ENCODE measurements around the gene IFNL4. TPM values are rescaled to one million over a fixed set of nuclear protein-coding genes. Genes with fewer than 3 reads are reported as not detected.
"Not testable (repeated sequence)": the region's sequence is repeated elsewhere in the genome, so short reads cannot be mapped to it uniquely, and the experiment has no call there.

IFNL4 gene
- total RNA-seq, 1 donor from 2014 or later: not detected

- not testable (repeated sequence) for H3K27ac Mint-ChIP-seq (ENCODE audit: unreplicated experiment); H4K20me1 ChIP-seq (ENCODE audit: insufficient read depth, low read length); H3K4me2 ChIP-seq (ENCODE audit: low read length); H3K27ac ChIP-seq (ENCODE audit: low read depth, low read length); FAIRE-seq; H3K4me3 ChIP-seq (ENCODE audit: insufficient read depth, low read depth, low read length); H3K79me2 ChIP-seq (ENCODE audit: insufficient read depth, low read length); H3K4me1 Mint-ChIP-seq (ENCODE audit: low read depth, unreplicated experiment); H3K36me3 ChIP-seq (ENCODE audit: insufficient read depth, low read length); H3K4me3 Mint-ChIP-seq (ENCODE audit: unreplicated experiment); DNase-seq (ENCODE audit: low read depth); H3K9ac ChIP-seq (ENCODE audit: low read length); H2AFZ ChIP-seq (ENCODE audit: low read depth, low read length); H3K4me1 ChIP-seq (ENCODE audit: insufficient read depth, low read length); H3K9me3 Mint-ChIP-seq (ENCODE audit: unreplicated experiment); H3K36me3 Mint-ChIP-seq (ENCODE audit: low read depth, unreplicated experiment); H3K9me3 ChIP-seq (ENCODE audit: insufficient read depth, low read depth, low read length)
- peaks cover 53% of the 10 kb centered on the region for H3K27me3 Mint-ChIP-seq (ENCODE audit: low read depth, unreplicated experiment)
- H3K27me3 ChIP-seq (ENCODE audit: insufficient read depth, low read length): peaks cover 26% of the 10 kb centered on the region
Measured at GRCh38 chr19:39268531-39269223, 20.0 kb upstream of the IFNL4 start.

DNA sequence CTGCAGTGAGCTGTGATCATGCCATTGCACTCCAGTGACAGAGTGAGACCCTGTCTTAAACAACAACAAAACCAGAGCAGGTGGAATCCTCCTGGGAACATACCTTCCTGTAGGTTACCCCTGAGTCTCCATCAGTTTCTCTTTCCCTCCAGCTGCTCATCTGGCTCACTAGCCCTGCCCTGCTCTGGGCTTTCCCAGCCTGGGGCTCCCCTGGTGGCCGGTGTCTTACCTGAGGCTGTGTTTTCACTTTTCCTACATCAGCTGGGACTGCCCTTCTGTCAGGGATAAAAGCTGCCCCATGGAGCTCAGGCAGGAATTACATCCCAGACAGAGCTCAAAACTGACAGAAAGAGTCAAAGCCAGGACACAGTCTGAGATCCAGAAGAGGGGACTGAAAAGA lies 19.4 kb upstream of the IFNL4 start, which contains the start of gene IFNL2:
IFNL2 (plus strand) TSS at position 312 of the 400 bp plus-strand sequence. CDS start 173 bp downstream, outside the sequence.
- not testable (repeated sequence) for H3K4me2 ChIP-seq (ENCODE audit: low read length); H2AFZ ChIP-seq (ENCODE audit: low read depth, low read length); H3K27ac Mint-ChIP-seq (ENCODE audit: unreplicated experiment); H3K36me3 ChIP-seq (ENCODE audit: insufficient read depth, low read length); H3K9me3 ChIP-seq (ENCODE audit: insufficient read depth, low read depth, low read length); H3K4me3 ChIP-seq (ENCODE audit: insufficient read depth, low read depth, low read length); DNase-seq (ENCODE audit: low read depth); H3K4me3 Mint-ChIP-seq (ENCODE audit: unreplicated experiment); H3K9me3 Mint-ChIP-seq (ENCODE audit: unreplicated experiment); H3K9ac ChIP-seq (ENCODE audit: low read length); H3K4me1 ChIP-seq (ENCODE audit: insufficient read depth, low read length); H3K79me2 ChIP-seq (ENCODE audit: insufficient read depth, low read length); H4K20me1 ChIP-seq (ENCODE audit: insufficient read depth, low read length); H3K27ac ChIP-seq (ENCODE audit: low read depth, low read length); FAIRE-seq; H3K36me3 Mint-ChIP-seq (ENCODE audit: low read depth, unreplicated experiment); H3K4me1 Mint-ChIP-seq (ENCODE audit: low read depth, unreplicated experiment)
- peaks cover 31% of the 10 kb centered on the region for H3K27me3 ChIP-seq (ENCODE audit: insufficient read depth, low read length)
- peaks cover 55% of the 10 kb centered on the region for H3K27me3 Mint-ChIP-seq (ENCODE audit: low read depth, unreplicated experiment)

- Histone ChIP-seq H3K36me3 (ENCODE audit: insufficient read depth, low read length) (no peaks in the 10 kb centered on the region), H2AFZ (ENCODE audit: low read depth, low read length) (peak overlapping the region; percentile 34), H3K4me2 (ENCODE audit: low read length) (peak overlapping the region; percentile 30), H3K79me2 (ENCODE audit: insufficient read depth, low read length) (no peaks in the 10 kb centered on the region), H4K20me1 (ENCODE audit: insufficient read depth, low read length) (no peaks in the 10 kb centered on the region), H3K4me1 (ENCODE audit: insufficient read depth, low read length) (no peaks in the 10 kb centered on the region), H3K9me3 (ENCODE audit: insufficient read depth, low read depth, low read length) (no peaks in the 10 kb centered on the region), H3K4me3 (ENCODE audit: insufficient read depth, low read depth, low read length) (no peak overlapping the region), H3K9ac (ENCODE audit: low read length) (no peak overlapping the region), H3K27me3 (ENCODE audit: insufficient read depth, low read length) (peaks cover 36% of the 10 kb centered on the region), H3K27ac (ENCODE audit: low read depth, low read length) (no peak overlapping the region)
- Mint-ChIP-seq H3K4me3 (ENCODE audit: unreplicated experiment) (no peak overlapping the region), H3K27me3 (ENCODE audit: low read depth, unreplicated experiment) (peaks cover 56% of the 10 kb centered on the region), H3K36me3 (ENCODE audit: low read depth, unreplicated experiment) (no peaks in the 10 kb centered on the region), H3K9me3 (ENCODE audit: unreplicated experiment) (peaks cover 4% of the 10 kb centered on the region), H3K27ac (ENCODE audit: unreplicated experiment) (no peak overlapping the region), H3K4me1 (ENCODE audit: low read depth, unreplicated experiment) (no peaks in the 10 kb centered on the region)
- no peak for TF ChIP-seq EZH2 (IDR thresholded peaks at IDR 0.05; ENCODE audit: insufficient read depth, low read length)
- TF ChIP-seq, protein P1, sequence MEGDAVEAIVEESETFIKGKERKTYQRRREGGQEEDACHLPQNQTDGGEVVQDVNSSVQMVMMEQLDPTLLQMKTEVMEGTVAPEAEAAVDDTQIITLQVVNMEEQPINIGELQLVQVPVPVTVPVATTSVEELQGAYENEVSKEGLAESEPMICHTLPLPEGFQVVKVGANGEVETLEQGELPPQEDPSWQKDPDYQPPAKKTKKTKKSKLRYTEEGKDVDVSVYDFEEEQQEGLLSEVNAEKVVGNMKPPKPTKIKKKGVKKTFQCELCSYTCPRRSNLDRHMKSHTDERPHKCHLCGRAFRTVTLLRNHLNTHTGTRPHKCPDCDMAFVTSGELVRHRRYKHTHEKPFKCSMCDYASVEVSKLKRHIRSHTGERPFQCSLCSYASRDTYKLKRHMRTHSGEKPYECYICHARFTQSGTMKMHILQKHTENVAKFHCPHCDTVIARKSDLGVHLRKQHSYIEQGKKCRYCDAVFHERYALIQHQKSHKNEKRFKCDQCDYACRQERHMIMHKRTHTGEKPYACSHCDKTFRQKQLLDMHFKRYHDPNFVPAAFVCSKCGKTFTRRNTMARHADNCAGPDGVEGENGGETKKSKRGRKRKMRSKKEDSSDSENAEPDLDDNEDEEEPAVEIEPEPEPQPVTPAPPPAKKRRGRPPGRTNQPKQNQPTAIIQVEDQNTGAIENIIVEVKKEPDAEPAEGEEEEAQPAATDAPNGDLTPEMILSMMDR (IDR thresholded peaks at IDR 0.05; ENCODE audit: insufficient read depth, low read depth, low read length): no peak
- DNase-seq (ENCODE audit: low read depth) (no peak), FAIRE-seq (no peak)
Measured at GRCh38 chr19:39265321-39265916, 16.8 kb upstream of the IFNL4 start.

Measured in astrocyte (in vitro differentiated cells and primary cell).